K562 (cell line): ENCODE data around the gene TRAPPC5. TPM values are rescaled to one million over a fixed set of nuclear protein-coding genes. Genes with fewer than 3 reads are reported as not detected.

ENCODE experiments used
- ATAC-seq: fragments of 200-7000 bp; cut with Tn5 transposase; 3 replicates; pipeline ENCODE4 v1.9.1; 2020; ENCODE audit warnings: moderate library complexity
- BruUV-seq: library from RNA; stranded (reverse); fragments of 400-500 nt; replicated peaks from 2 replicates; lab custom pipeline; 2021; lab: Mats Ljungman, UMichigan
- CTCF ChIA-PET: fragments of 300-600 bp; formaldehyde crosslinking; extraction: SDS; loops from one replicate; lab custom pipeline; 2021; ENCODE audit warnings: low intra/inter-chr PET ratio; lab: Yijun Ruan, JAX
- POLR2A ChIA-PET: fragments of 300-600, 350-650 bp; sonication (Branson Sonifier 250); formaldehyde crosslinking; extraction: SDS; loops from one replicate; lab custom pipeline; 2021; ENCODE audit warnings: antibody characterized with exemption, inconsistent platforms; lab: Yijun Ruan, JAX
- DNase-seq, 4 experiments: peaks; one replicate each; pipeline versions ENCODE4 v3.0.0 to v3.0.0-alpha.2; 2011 to 2018; ENCODE audit warnings: low spot score in 3 of 4, mixed read lengths in 3 of 4; ENCODE audit errors: extremely low read depth in 1 of 4
- FAIRE-seq: peaks from 2 replicates; lab custom pipeline; 2011; peaks lifted over from hg19 to GRCh38; lab: Jason Lieb, UNC
- H2AFZ ChIP-seq: 2 replicates; pipeline ENCODE4 v1.6.0; 2011; ENCODE audit warnings: low read depth, low read length, control low read depth, inconsistent platforms
- H3K27ac ChIP-seq: fragments of 200-600 bp; 3 replicates; pipeline ENCODE4 v1.8.0; 2011; ENCODE audit warnings: low read depth, mild to moderate bottlenecking, control low read depth, inconsistent platforms, low read length, moderate library complexity, mixed read lengths; ENCODE audit errors: extremely low read depth
- H3K27me3 ChIP-seq, 2 experiments: fragments of 300-600 bp in 1 of 2; 2 replicates in 1 of 2; 3 replicates in 1 of 2; pipeline versions ENCODE4 v1.6.0 to v1.8.0; 2011; ENCODE audit warnings: inconsistent platforms in 2 of 2, low read length in 2 of 2, mild to moderate bottlenecking in 1 of 2, mixed read lengths in 1 of 2, moderate library complexity in 1 of 2; ENCODE audit not compliant: control insufficient read depth in 2 of 2, insufficient read depth in 2 of 2
- H3K36me3 ChIP-seq: fragments of 300-600 bp; 3 replicates; pipeline ENCODE4 v1.8.0; 2011; ENCODE audit warnings: mild to moderate bottlenecking, low read length, inconsistent platforms; ENCODE audit not compliant: control insufficient read depth, insufficient read depth
- H3K4me1 ChIP-seq, 2 experiments: fragments of 200-600 bp in 1 of 2; replicated peaks in 1 of 2; 2 replicates in 1 of 2; 3 replicates in 1 of 2; pipeline versions ENCODE4 v1.5.1 to v1.8.0; 2011; ENCODE audit warnings: inconsistent platforms in 2 of 2, low read length in 2 of 2, mild to moderate bottlenecking in 1 of 2, mixed read lengths in 1 of 2, moderate library complexity in 1 of 2; ENCODE audit not compliant: control insufficient read depth in 2 of 2, insufficient read depth in 2 of 2
- H3K4me2 ChIP-seq: 2 replicates; pipeline ENCODE4 v1.6.1; 2011; ENCODE audit warnings: low read length, control low read depth, inconsistent platforms, mixed read lengths; ENCODE audit not compliant: insufficient read depth
- H3K4me3 ChIP-seq: fragments of 200-600 bp; sonication (generic), shearing (Covaris generic); 2 replicates; pipeline ENCODE4 v1.5.1; 2016; ENCODE audit warnings: control low read depth, inconsistent platforms
- H3K79me2 ChIP-seq: fragments of 200-600 bp; 3 replicates; pipeline ENCODE4 v1.8.0; 2011; ENCODE audit warnings: low read length, inconsistent platforms; ENCODE audit not compliant: control insufficient read depth, insufficient read depth
- H3K9ac ChIP-seq, 2 experiments: 2 replicates each; pipeline versions ENCODE4 v1.6.0 to v1.6.1; 2011; ENCODE audit warnings: low read depth in 2 of 2, low read length in 2 of 2, control low read depth in 1 of 2, inconsistent platforms in 1 of 2, mild to moderate bottlenecking in 1 of 2, mixed read lengths in 1 of 2; ENCODE audit not compliant: insufficient read depth in 1 of 2
- H3K9me1 ChIP-seq: one replicate; pipeline ENCODE4 v1.6.0; 2011; ENCODE audit warnings: inconsistent platforms, mild to moderate bottlenecking, low read length, moderate library complexity; ENCODE audit not compliant: control insufficient read depth, insufficient read depth
- H3K9me3 ChIP-seq: replicated peaks from 2 replicates; pipeline ENCODE4 v1.5.1; 2011; ENCODE audit warnings: low read depth, low read length, inconsistent platforms; ENCODE audit not compliant: control insufficient read depth, insufficient read depth
- H4K20me1 ChIP-seq: replicated peaks from 2 replicates; pipeline ENCODE4 v1.6.1; 2011; ENCODE audit warnings: low read length, inconsistent platforms, mixed read lengths; ENCODE audit not compliant: control insufficient read depth, insufficient read depth
- ARHGAP35 ChIP-seq: fragments of 450-650 bp; IDR thresholded peaks from 2 replicates; pipeline ENCODE4 v1.6.1; 2018; ENCODE audit not compliant: partially characterized antibody
- BCOR ChIP-seq: fragments of 450-650 bp; IDR thresholded peaks from 2 replicates; pipeline ENCODE4 v1.6.1; 2016
- BRF1 ChIP-seq: IDR thresholded peaks from 3 replicates; pipeline ENCODE4 v1.6.1; 2011; ENCODE audit warnings: borderline replicate concordance, mild to moderate bottlenecking; ENCODE audit not compliant: insufficient read length; ENCODE audit errors: extremely low read depth
- DIDO1 ChIP-seq: fragments of 450-650 bp; IDR thresholded peaks from 2 replicates; pipeline ENCODE4 v1.6.1; 2016; ENCODE audit warnings: low read depth, missing biosample characterization, missing genetic modification characterization
- FOXK1 ChIP-seq: sonication (generic); formaldehyde crosslinking; IDR thresholded peaks from 2 replicates; pipeline ENCODE4 v1.8.0; 2022; ENCODE audit warnings: missing genetic modification reagents, mild to moderate bottlenecking, borderline replicate concordance
- GATAD2B ChIP-seq: fragments of 450-650 bp; IDR thresholded peaks from 2 replicates; pipeline ENCODE4 v1.6.1; 2017; ENCODE audit warnings: mild to moderate bottlenecking, borderline replicate concordance
- KDM1A ChIP-seq, 2 experiments: fragments of 450-650 bp; IDR thresholded peaks; 2 replicates each; pipeline ENCODE4 v1.6.1; 2016; ENCODE audit warnings: mild to moderate bottlenecking in 2 of 2
- MEF2D ChIP-seq: conservative IDR thresholded peaks from 2 replicates; pipeline ENCODE4 v1.6.1; 2016; ENCODE audit warnings: low read depth, missing genetic modification characterization, missing compliant biosample characterization
- MLLT1 ChIP-seq, 2 experiments: fragments of 450-650 bp; IDR thresholded peaks; 2 replicates each; pipeline ENCODE4 v1.6.1; 2016
- MTA2 ChIP-seq: fragments of 450-650 bp; IDR thresholded peaks from 2 replicates; pipeline ENCODE4 v1.6.1; 2016; ENCODE audit warnings: low read depth
- NFIC ChIP-seq: fragments of 450-650 bp; IDR thresholded peaks from 2 replicates; pipeline ENCODE4 v1.6.1; 2017; ENCODE audit warnings: mild to moderate bottlenecking, inconsistent platforms
- PRMT5 ChIP-seq: sonication (generic); formaldehyde crosslinking; IDR thresholded peaks from 2 replicates; pipeline ENCODE4 v1.5.0; 2020; ENCODE audit warnings: missing genetic modification reagents
- RB1 ChIP-seq: fragments of 450-650 bp; IDR thresholded peaks from 2 replicates; pipeline ENCODE4 v1.6.1; 2017; ENCODE audit warnings: low read depth, mild to moderate bottlenecking
- RBM25 ChIP-seq: fragments of 200-400 bp; formaldehyde crosslinking; IDR thresholded peaks from 2 replicates; pipeline ENCODE4 v1.6.1; 2018; ENCODE audit warnings: low read length, low read depth, moderate library complexity; ENCODE audit not compliant: severe bottlenecking
- SMARCA4 ChIP-seq: fragments of 450-650 bp; IDR thresholded peaks from 2 replicates; pipeline ENCODE4 v1.6.1; 2016
- SP2 ChIP-seq: IDR thresholded peaks from 2 replicates; pipeline ENCODE4 v1.6.1; 2011; ENCODE audit warnings: mild to moderate bottlenecking, low read depth, low read length, moderate library complexity; ENCODE audit not compliant: poor library complexity, severe bottlenecking; ENCODE audit errors: extremely low read depth
- U2AF2 ChIP-seq: fragments of 200-400 bp; formaldehyde crosslinking; optimal IDR thresholded peaks from 2 replicates; pipeline ENCODE3; 2017; ENCODE audit warnings: low read depth, mild to moderate bottlenecking, low read length
- ZFP36 ChIP-seq: fragments of 150-350 bp; IDR thresholded peaks from 2 replicates; pipeline ENCODE4 v1.6.1; 2018; ENCODE audit warnings: low read length, low read depth; ENCODE audit not compliant: partially characterized antibody
- ZNF282 ChIP-seq: sonication (generic); formaldehyde crosslinking; IDR thresholded peaks from 2 replicates; pipeline ENCODE4 v1.8.1; 2023; ENCODE audit warnings: missing genetic modification reagents
- ZNF668 ChIP-seq: fragments of 250-450 bp; sonication (Bioruptor Pico); IDR thresholded peaks from 2 replicates; pipeline ENCODE4 v1.8.0; 2022; ENCODE audit warnings: mild to moderate bottlenecking, inconsistent platforms
- WGBS: fragments of 100-300 bp; shearing (Covaris generic); methylation state at CpG from one replicate; pipeline ENCODE4 v1.1.6; 2016; ENCODE audit warnings: low coverage, mixed read lengths; ENCODE audit not compliant: insufficient coverage; ENCODE audit errors: missing lambda C conversion rate; 5-methylcytosine and 5-hydroxymethylcytosine counted together
- in situ Hi-C: fragments of 300-500 bp; cut with MboI; formaldehyde crosslinking; loops from 4 replicates; pipeline ENCODE4 v1.15.0; 2018; ENCODE audit warnings: inconsistent platforms, mixed read lengths
- intact Hi-C: fragments of 100-400 bp; cut with micrococcal nuclease; formaldehyde crosslinking; loops from 2 replicates; pipeline ENCODE4 v1.14.2; 2022
- polyA plus RNA-seq, 8 experiments: library from polyadenylated mRNA; depleted of rRNA in 4 of 8; stranded (reverse) in 5 of 8; unstranded in 3 of 8; fragments of >200 nt; fragmentation: Nextera tagmentation in 2 of 8; fragmentation: Illumina TruSeq in 1 of 8; extraction: Ambion mirVana in 2 of 8; extraction: Trizol in 1 of 8; gene quantifications; 2 replicates each; pipeline versions ENCODE4 v1.2.1 to v1.2.3, GENCODE V29; 2011 to 2014; ENCODE audit warnings: inconsistent platforms in 1 of 8, missing spikeins in 1 of 8
- total RNA-seq, 7 experiments: library from RNA; depleted of rRNA in 6 of 7; stranded (reverse); fragments of >200 nt in 6 of 7; fragmentation: Illumina TruSeq in 2 of 7; extraction: Trizol in 2 of 7; gene quantifications; 2 replicates each; pipeline versions ENCODE4 v1.2.1 to v1.2.3, GENCODE V29; 2011 to 2021; ENCODE audit warnings: low replicate concordance in 1 of 7

The TRAPPC5 gene
- total and polyA plus RNA-seq, 9 of the 15 experiments (the other 6 are each of a cell fraction or from before 2014, with no cell fraction given): 2.0 to 76.9 (median 29.3) TPM

- H3K4me1 ChIP-seq: peaks cover 0 to 20% of the 10 kb centered on the region in 2 experiments; a peak in 2 of 5 replicates
Measured at GRCh38 chr19:7731615-7732014, 51.0 kb downstream of the TRAPPC5 start.

DNA sequence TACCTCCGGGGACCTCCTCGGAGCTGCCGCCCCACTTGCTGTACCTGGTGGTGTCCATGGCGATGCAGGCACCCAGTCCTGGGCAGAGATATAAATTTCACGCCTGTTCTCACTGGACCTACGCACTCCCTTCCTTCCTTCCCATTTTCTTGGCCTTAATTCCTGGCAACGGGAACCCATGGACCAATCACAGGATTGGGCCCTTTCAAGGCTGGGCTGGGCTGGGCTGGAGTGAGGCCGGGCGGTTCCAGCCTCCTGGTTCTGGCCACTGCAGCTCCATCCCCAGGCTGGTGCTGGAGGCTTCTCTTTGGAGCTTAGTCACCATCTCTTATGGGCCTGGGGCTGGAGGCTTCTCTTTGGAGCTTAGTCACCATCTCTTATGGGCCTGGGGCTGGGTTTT, 51.4 kb downstream of the TRAPPC5 start, which contains the start of gene CLEC4G:
TSS of gene CLEC4G (minus strand) at position 66 of the 400 bp plus-strand sequence. CDS start at position 58, 8 bp downstream.
- H3K9me3 ChIP-seq: no peaks in the 10 kb centered on the region
- CTCF ChIA-PET: no interaction called here
- no peaks in the 10 kb centered on the region for H3K36me3 ChIP-seq
- POLR2A ChIA-PET: interaction anchor here (0.7 kb wide), 1 partner anchor 9 kb away, joined by 3 read pairs; no protein-coding TSS in a partner anchor
- ATAC-seq (no peak), DNase-seq (no peak), FAIRE-seq (no peak)
- peaks cover 0 to 20% of the 10 kb centered on the region in 2 experiments; a peak in 2 of 5 replicates for H3K4me1 ChIP-seq
- no TSS peak for BruUV-seq
- no peaks in the 10 kb centered on the region for H3K9me1 ChIP-seq
- no peak within 1 kb of the TSS for H3K27ac ChIP-seq
- 2% methylated on average over 8 of the region's 9 CpGs for WGBS
- H3K79me2 ChIP-seq: no peaks in the 10 kb centered on the region
- in situ Hi-C loops (no loop called here), intact Hi-C loops (no loop called here)
- no peak within 1 kb of the TSS for H3K4me3 ChIP-seq
- H3K27me3 ChIP-seq: peaks cover 10 to 46% of the 10 kb centered on the region in 2 experiments; a peak in 4 of 5 replicates
- 0 out of 2 replicates have a peak, but pooled peaks cover 3% of the 10 kb centered on the region for H4K20me1 ChIP-seq
- no peak within 1 kb of the TSS for H2AFZ ChIP-seq
- H3K4me2 ChIP-seq: no peak within 1 kb of the TSS
- H3K9ac ChIP-seq: no peak within 1 kb of the TSS
- TF ChIP-seq PRMT5 (CRISPR knock-in tag): no peak
- TF ChIP-seq SMARCA4: no peak
- TF ChIP-seq KDM1A (IDR thresholded peaks at IDR 0.05): no peak
- no peak for TF ChIP-seq U2AF2
- no peak for TF ChIP-seq FOXK1 (CRISPR knock-in tag)
- TF ChIP-seq GATAD2B: no peak
- no peak for TF ChIP-seq BRF1
- TF ChIP-seq MTA2: no peak
- no peak for TF ChIP-seq MLLT1 (IDR thresholded peaks at IDR 0.05)
- no peak for TF ChIP-seq DIDO1 (tag)
- TF ChIP-seq ZNF668 (CRISPR knock-in tag): no peak
- no peak for TF ChIP-seq ARHGAP35
- TF ChIP-seq NFIC: no peak
- TF ChIP-seq RB1: no peak
- TF ChIP-seq SP2: no peak
- no peak for TF ChIP-seq MEF2D (tag)

More at GRCh38 chr19:7731615-7732014, 51.0 kb downstream of the TRAPPC5 start:
- H3K4me2 ChIP-seq: no peak overlapping the region
- no peak overlapping the region for H2AFZ ChIP-seq
- intact Hi-C loops: no loop called here
- no peaks in the 10 kb centered on the region for H3K9me1 ChIP-seq
- H3K9me3 ChIP-seq: no peaks in the 10 kb centered on the region
- no peak overlapping the region for H3K4me3 ChIP-seq
- CTCF ChIA-PET: no interaction called here
- 0% methylated on average over 4 of the region's 5 CpGs for WGBS
- no peak for FAIRE-seq
- no peak for DNase-seq
- no peaks in the 10 kb centered on the region for H3K79me2 ChIP-seq
- H3K27ac ChIP-seq: no peak overlapping the region
- no peak for ATAC-seq
- H3K9ac ChIP-seq: no peak overlapping the region
- H3K36me3 ChIP-seq: no peaks in the 10 kb centered on the region
- TF ChIP-seq ZFP36: peak; percentile 39
- no peak for TF ChIP-seq ZNF282 (CRISPR knock-in tag)
- peak; percentile 60 for TF ChIP-seq RBM25
- 0 out of 2 replicates have a peak, but pooled peaks have one; percentile 14 for TF ChIP-seq BCOR
- H3K27me3 ChIP-seq: peaks cover 9 to 46% of the 10 kb centered on the region in 2 experiments; a peak in 4 of 5 replicates
- in situ Hi-C loops: no loop called here
- POLR2A ChIA-PET: interaction anchor here (0.7 kb wide), 1 partner anchor 9 kb away, joined by 3 read pairs; no protein-coding TSS in a partner anchor
- no TSS peak for BruUV-seq
- 0 out of 2 replicates have a peak, but pooled peaks cover 3% of the 10 kb centered on the region for H4K20me1 ChIP-seq
